Measurements from ENCODE around the gene SYN1. TPM values are rescaled to one million over a fixed set of nuclear protein-coding genes. Genes with fewer than 3 reads are reported as not detected.
A peak's percentile ranks its signal among the peaks of the same experiment; 100 is the strongest.

SYN1 gene
- polyA plus RNA-seq, 2 donors = 0.08 to 0.14 TPM

- 42 to 65% methylated on average over 4 of the region's 4 CpGs for WGBS, 2 donors
- Histone ChIP-seq H3K27ac (ENCODE audit: low read depth in 2 of 2, low read length in 1 of 2) (no peak overlapping the region), H3K27me3 (ENCODE audit: control insufficient read depth in 1 of 2, insufficient read depth in 2 of 2, low read length in 2 of 2) (no peaks in the 10 kb centered on the region), H3K36me3 (ENCODE audit: control insufficient read depth in 2 of 2, insufficient read depth in 2 of 2, low read length in 1 of 2) (no peaks in the 10 kb centered on the region), H3K4me3 (ENCODE audit: low read depth in 1 of 2, low read length in 2 of 2) (no peak overlapping the region), H3K4me1 (ENCODE audit: control insufficient read depth in 2 of 2, insufficient read depth in 2 of 2, low read length in 1 of 2) (peaks cover 2 to 3% of the 10 kb centered on the region in 2 donors), H3K9me3 (ENCODE audit: control insufficient read depth in 2 of 2, insufficient read depth in 1 of 2, low read depth in 1 of 2, low read length in 1 of 2) (no peaks in the 10 kb centered on the region)
These were observed 32.4 kb downstream of the SYN1 start for GRCh38 chrX:47587091-47587891.

GRCh38 chrX:47586043-47586787, 33.4 kb downstream of the SYN1 start:
- Histone ChIP-seq H3K27ac (ENCODE audit: low read depth in 2 of 2, low read length in 1 of 2) (no peak overlapping the region), H3K9me3 (ENCODE audit: control insufficient read depth in 2 of 2, insufficient read depth in 1 of 2, low read depth in 1 of 2, low read length in 1 of 2) (no peaks in the 10 kb centered on the region), H3K4me1 (ENCODE audit: control insufficient read depth in 2 of 2, insufficient read depth in 2 of 2, low read length in 1 of 2) (peaks cover 2 to 5% of the 10 kb centered on the region in 2 donors), H3K27me3 (ENCODE audit: control insufficient read depth in 1 of 2, insufficient read depth in 2 of 2, low read length in 2 of 2) (no peaks in the 10 kb centered on the region), H3K4me3 (ENCODE audit: low read depth in 1 of 2, low read length in 2 of 2) (no peak overlapping the region), H3K36me3 (ENCODE audit: control insufficient read depth in 2 of 2, insufficient read depth in 2 of 2, low read length in 1 of 2) (no peaks in the 10 kb centered on the region)
- 52 to 61% methylated on average over 11 of the region's 11 CpGs for WGBS, 2 donors

- H3K4me1 ChIP-seq (ENCODE audit: control insufficient read depth in 2 of 2, insufficient read depth in 2 of 2, low read length in 1 of 2) = peaks cover 2 to 5% of the 10 kb centered on the region in 2 donors
- H3K36me3 ChIP-seq (ENCODE audit: control insufficient read depth in 2 of 2, insufficient read depth in 2 of 2, low read length in 1 of 2) = no peaks in the 10 kb centered on the region
- no peaks in the 10 kb centered on the region for H3K9me3 ChIP-seq (ENCODE audit: control insufficient read depth in 2 of 2, insufficient read depth in 1 of 2, low read depth in 1 of 2, low read length in 1 of 2)
- WGBS, 2 donors = 74 to 81% methylated on average over 16 of the region's 16 CpGs
- no peak overlapping the region for H3K4me3 ChIP-seq (ENCODE audit: low read depth in 1 of 2, low read length in 2 of 2)
- H3K27ac ChIP-seq (ENCODE audit: low read depth in 2 of 2, low read length in 1 of 2) = no peak overlapping the region
- H3K27me3 ChIP-seq (ENCODE audit: control insufficient read depth in 1 of 2, insufficient read depth in 2 of 2, low read length in 2 of 2) = no peaks in the 10 kb centered on the region
These were observed 34.4 kb downstream of the SYN1 start for GRCh38 chrX:47585273-47585672.

- Histone ChIP-seq H3K4me3 (ENCODE audit: low read depth in 1 of 2, low read length in 2 of 2) (no peak overlapping the region), H3K27ac (ENCODE audit: low read depth in 2 of 2, low read length in 1 of 2) (no peak overlapping the region), H3K9me3 (ENCODE audit: control insufficient read depth in 2 of 2, insufficient read depth in 1 of 2, low read depth in 1 of 2, low read length in 1 of 2) (no peaks in the 10 kb centered on the region), H3K36me3 (ENCODE audit: control insufficient read depth in 2 of 2, insufficient read depth in 2 of 2, low read length in 1 of 2) (no peaks in the 10 kb centered on the region), H3K4me1 (ENCODE audit: control insufficient read depth in 2 of 2, insufficient read depth in 2 of 2, low read length in 1 of 2) (peaks cover 2 to 5% of the 10 kb centered on the region in 2 donors), H3K27me3 (ENCODE audit: control insufficient read depth in 1 of 2, insufficient read depth in 2 of 2, low read length in 2 of 2) (no peaks in the 10 kb centered on the region)
- 72% methylated on average over 6 of the region's 6 CpGs for WGBS, 2 donors
These were observed 34.9 kb downstream of the SYN1 start for GRCh38 chrX:47584714-47585113.

GRCh38 chrX:47583240-47583861, 36.3 kb downstream of the SYN1 start:
- 49 to 52% methylated on average over 8 of the region's 8 CpGs for WGBS, 2 donors
- no peaks in the 10 kb centered on the region for H3K27me3 ChIP-seq (ENCODE audit: control insufficient read depth in 1 of 2, insufficient read depth in 2 of 2, low read length in 2 of 2)
- no peak overlapping the region for H3K4me3 ChIP-seq (ENCODE audit: low read depth in 1 of 2, low read length in 2 of 2)
- H3K4me1 ChIP-seq (ENCODE audit: control insufficient read depth in 2 of 2, insufficient read depth in 2 of 2, low read length in 1 of 2) = peaks cover 2 to 5% of the 10 kb centered on the region in 2 donors
- H3K9me3 ChIP-seq (ENCODE audit: control insufficient read depth in 2 of 2, insufficient read depth in 1 of 2, low read depth in 1 of 2, low read length in 1 of 2) = no peaks in the 10 kb centered on the region
- no peaks in the 10 kb centered on the region for H3K36me3 ChIP-seq (ENCODE audit: control insufficient read depth in 2 of 2, insufficient read depth in 2 of 2, low read length in 1 of 2)
- peak overlapping the region in 1 of 2 donors; percentile 40 for H3K27ac ChIP-seq (ENCODE audit: low read depth in 2 of 2, low read length in 1 of 2)

GRCh38 chrX:47581731-47582647, 37.7 kb downstream of the SYN1 start, which contains the start of gene TIMP1:
TIMP1 (plus strand) TSS chrX:47582436; CDS start chrX:47583416, 980 bp downstream.
- WGBS, 2 donors = 4 to 28% methylated on average over 25 to 28 of the region's 28 CpGs
- H3K27ac ChIP-seq (ENCODE audit: low read depth in 2 of 2, low read length in 1 of 2) = peak within 1 kb of the TSS; percentile 81 to 85
- H3K4me1 ChIP-seq (ENCODE audit: control insufficient read depth in 2 of 2, insufficient read depth in 2 of 2, low read length in 1 of 2) = peaks cover 3 to 5% of the 10 kb centered on the region in 2 donors
- H3K36me3 ChIP-seq (ENCODE audit: control insufficient read depth in 2 of 2, insufficient read depth in 2 of 2, low read length in 1 of 2) = no peaks in the 10 kb centered on the region
- no peaks in the 10 kb centered on the region for H3K27me3 ChIP-seq (ENCODE audit: control insufficient read depth in 1 of 2, insufficient read depth in 2 of 2, low read length in 2 of 2)
- H3K4me3 ChIP-seq (ENCODE audit: low read depth in 1 of 2, low read length in 2 of 2) = peak within 1 kb of the TSS; percentile 43 to 55
- H3K9me3 ChIP-seq (ENCODE audit: control insufficient read depth in 2 of 2, insufficient read depth in 1 of 2, low read depth in 1 of 2, low read length in 1 of 2) = no peaks in the 10 kb centered on the region

- no peak overlapping the region for H3K27ac ChIP-seq (ENCODE audit: low read depth in 2 of 2, low read length in 1 of 2)
- WGBS, 2 donors = 17 to 45% methylated on average over 9 of the region's 9 CpGs
- no peaks in the 10 kb centered on the region for H3K36me3 ChIP-seq (ENCODE audit: control insufficient read depth in 2 of 2, insufficient read depth in 2 of 2, low read length in 1 of 2)
These were observed 40.1 kb downstream of the SYN1 start for GRCh38 chrX:47579537-47579936.

GRCh38 chrX:47578692-47579091, 41.0 kb downstream of the SYN1 start:
- Histone ChIP-seq H3K27me3 (ENCODE audit: control insufficient read depth in 1 of 2, insufficient read depth in 2 of 2, low read length in 2 of 2) (no peaks in the 10 kb centered on the region), H3K9me3 (ENCODE audit: control insufficient read depth in 2 of 2, insufficient read depth in 1 of 2, low read depth in 1 of 2, low read length in 1 of 2) (no peaks in the 10 kb centered on the region), H3K4me3 (ENCODE audit: low read depth in 1 of 2, low read length in 2 of 2) (no peak overlapping the region), H3K36me3 (ENCODE audit: control insufficient read depth in 2 of 2, insufficient read depth in 2 of 2, low read length in 1 of 2) (no peaks in the 10 kb centered on the region), H3K4me1 (ENCODE audit: control insufficient read depth in 2 of 2, insufficient read depth in 2 of 2, low read length in 1 of 2) (peaks cover 2% of the 10 kb centered on the region in 2 donors), H3K27ac (ENCODE audit: low read depth in 2 of 2, low read length in 1 of 2) (no peak overlapping the region)
- 42 to 62% methylated on average over 16 of the region's 16 CpGs for WGBS, 2 donors

More at GRCh38 chrX:47579537-47579936, 40.1 kb downstream of the SYN1 start:
- Histone ChIP-seq H3K4me1 (ENCODE audit: control insufficient read depth in 2 of 2, insufficient read depth in 2 of 2, low read length in 1 of 2) (peaks cover 2% of the 10 kb centered on the region in 2 donors), H3K9me3 (ENCODE audit: control insufficient read depth in 2 of 2, insufficient read depth in 1 of 2, low read depth in 1 of 2, low read length in 1 of 2) (no peaks in the 10 kb centered on the region), H3K27me3 (ENCODE audit: control insufficient read depth in 1 of 2, insufficient read depth in 2 of 2, low read length in 2 of 2) (no peaks in the 10 kb centered on the region), H3K4me3 (ENCODE audit: low read depth in 1 of 2, low read length in 2 of 2) (no peak overlapping the region)

- Histone ChIP-seq H3K4me1 (ENCODE audit: control insufficient read depth in 2 of 2, insufficient read depth in 2 of 2, low read length in 1 of 2) (peaks cover 2% of the 10 kb centered on the region in 2 donors), H3K27ac (ENCODE audit: low read depth in 2 of 2, low read length in 1 of 2) (no peak overlapping the region), H3K27me3 (ENCODE audit: control insufficient read depth in 1 of 2, insufficient read depth in 2 of 2, low read length in 2 of 2) (no peaks in the 10 kb centered on the region), H3K9me3 (ENCODE audit: control insufficient read depth in 2 of 2, insufficient read depth in 1 of 2, low read depth in 1 of 2, low read length in 1 of 2) (no peaks in the 10 kb centered on the region), H3K36me3 (ENCODE audit: control insufficient read depth in 2 of 2, insufficient read depth in 2 of 2, low read length in 1 of 2) (no peaks in the 10 kb centered on the region), H3K4me3 (ENCODE audit: low read depth in 1 of 2, low read length in 2 of 2) (no peak overlapping the region)
- WGBS, 2 donors = 62% methylated on average over 3 of the region's 3 CpGs
These were observed 41.8 kb downstream of the SYN1 start for GRCh38 chrX:47577901-47578300.

Data from esophagus (tissue), 2 donors.